LHCN-M2 (cell line): Measurements from ENCODE around the gene KANK3. TPM values are rescaled to one million over a fixed set of nuclear protein-coding genes. Genes with fewer than 3 reads are reported as not detected.

Experiments used
- total RNA-seq: library from RNA; depleted of rRNA; stranded (reverse); fragments of >200 nt; gene quantifications from 2 replicates; pipeline ENCODE4 v1.2.3, GENCODE V29; 2014; rRNA removed

KANK3 gene
- total RNA-seq, 1 experiment from 2014 or later, result 0.11 TPM

Other genes with a start within 250 kb of the KANK3 start
- gene FBN3, start 193.7 kb downstream of the KANK3 start, total RNA-seq, result not detected in 2 replicates
- gene CERS4, start 133.9 kb downstream of the KANK3 start, total RNA-seq, result not detected in 2 replicates
- 157 and 165 TPM in 2 replicates for gene CD320, start 34.9 kb downstream of the KANK3 start, total RNA-seq
- gene NDUFA7, start 21.9 kb downstream of the KANK3 start, total RNA-seq, result 22.7 and 34.9 TPM in 2 replicates
- gene RPS28, start 21.8 kb downstream of the KANK3 start, total RNA-seq, result 119 and 242 TPM in 2 replicates
- 48.7 and 82.3 TPM in 2 replicates for gene ANGPTL4, start 20.9 kb upstream of the KANK3 start, total RNA-seq
- 13.0 and 13.5 TPM in 2 replicates for gene RAB11B, start 47.1 kb upstream of the KANK3 start, total RNA-seq
- 34.2 and 44.5 TPM in 2 replicates for gene MARCHF2, start 70.0 kb upstream of the KANK3 start, total RNA-seq
- gene HNRNPM, start 101.7 kb upstream of the KANK3 start, total RNA-seq, result 91.8 and 118 TPM in 2 replicates
- gene PRAM1, start 159.4 kb upstream of the KANK3 start, total RNA-seq, result not detected in 2 replicates
- 9.1 and 9.2 TPM in 2 replicates for gene ZNF414, start 170.9 kb upstream of the KANK3 start, total RNA-seq
- gene MYO1F, start 234.2 kb upstream of the KANK3 start, total RNA-seq, result 0.11 and 0.13 TPM in 2 replicates